Activated CD4-positive, alpha-beta T cell treated with anti-CD3 and anti-CD28 coated beads, Interleukin-2, amount 50 U/mL, for 4 hours (primary cell): ENCODE measurements around the gene CDKL2.
"Not testable (repeated sequence)": the region's sequence is repeated elsewhere in the genome, so short reads cannot be mapped to it uniquely, and the experiment has no call there.

Experiments used
- DNase-seq, 2 experiments: peaks; one replicate each; pipeline ENCODE4 v3.0.0-alpha.2; 2020

The CDKL2 gene

GRCh38 chr4:75547647-75548387 is 82.5 kb downstream of the CDKL2 start:
- DNase-seq: no peak

GRCh38 chr4:75545526-75545925 is 84.8 kb downstream of the CDKL2 start:
- DNase-seq: no peak

- no peak for DNase-seq
These were observed 85.5 kb downstream of the CDKL2 start for GRCh38 chr4:75544870-75545269.

GRCh38 chr4:75544220-75544619 is 86.1 kb downstream of the CDKL2 start:
- DNase-seq: not testable (repeated sequence)

- no peak for DNase-seq
These were observed 87.5 kb downstream of the CDKL2 start for GRCh38 chr4:75542824-75543223.

- DNase-seq: not testable (repeated sequence)
These were observed 93.0 kb downstream of the CDKL2 start for GRCh38 chr4:75537308-75537707.

GRCh38 chr4:75533926-75534325 is 96.4 kb downstream of the CDKL2 start:
- not testable (repeated sequence) for DNase-seq

GRCh38 chr4:75533339-75533887 is 96.9 kb downstream of the CDKL2 start:
- DNase-seq: not testable (repeated sequence)

GRCh38 chr4:75531536-75532143 is 98.7 kb downstream of the CDKL2 start:
- DNase-seq: not testable (repeated sequence)

GRCh38 chr4:75530556-75531322 is 99.6 kb downstream of the CDKL2 start:
- no peak for DNase-seq
